ENCODE data around the gene PIAS4.

DNA sequence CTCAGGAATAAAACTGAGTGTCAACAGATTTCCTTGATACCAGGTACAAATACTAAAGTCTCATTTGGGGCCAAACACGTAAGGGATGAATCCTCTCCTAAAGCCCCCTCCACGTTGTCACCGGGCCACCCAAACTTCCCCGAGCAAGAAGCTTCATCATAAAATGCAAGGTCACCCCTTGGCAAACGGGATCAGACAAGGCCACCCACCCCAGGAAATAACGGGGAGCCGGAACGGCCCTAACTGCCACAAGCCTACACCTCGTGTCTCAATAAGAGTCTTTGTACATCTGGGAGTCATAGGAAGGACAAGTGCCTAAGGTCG is 23.0 kb upstream of the PIAS4 start:
- TF ChIP-seq ZNF24 (tag by site-specific recombination; IDR thresholded peaks at IDR 0.05) (no peak), KLF16 (tag by site-specific recombination; IDR thresholded peaks at IDR 0.05) (no peak), YY1 (tag by site-specific recombination; IDR thresholded peaks at IDR 0.05) (no peak), ZBTB7A (tag by site-specific recombination; IDR thresholded peaks at IDR 0.05; ENCODE audit: low read depth) (no peak), ZNF138 (tag by site-specific recombination; IDR thresholded peaks at IDR 0.05; ENCODE audit: borderline replicate concordance) (no peak), ZNF274 (IDR thresholded peaks at IDR 0.05; ENCODE audit: low read length) (no peak), ZNF274 (tag by site-specific recombination; IDR thresholded peaks at IDR 0.05; ENCODE audit: borderline replicate concordance) (no peak), ZNF776 (tag by site-specific recombination; IDR thresholded peaks at IDR 0.05; ENCODE audit: borderline replicate concordance) (no peak)
- TF ChIP-seq, protein P1, sequence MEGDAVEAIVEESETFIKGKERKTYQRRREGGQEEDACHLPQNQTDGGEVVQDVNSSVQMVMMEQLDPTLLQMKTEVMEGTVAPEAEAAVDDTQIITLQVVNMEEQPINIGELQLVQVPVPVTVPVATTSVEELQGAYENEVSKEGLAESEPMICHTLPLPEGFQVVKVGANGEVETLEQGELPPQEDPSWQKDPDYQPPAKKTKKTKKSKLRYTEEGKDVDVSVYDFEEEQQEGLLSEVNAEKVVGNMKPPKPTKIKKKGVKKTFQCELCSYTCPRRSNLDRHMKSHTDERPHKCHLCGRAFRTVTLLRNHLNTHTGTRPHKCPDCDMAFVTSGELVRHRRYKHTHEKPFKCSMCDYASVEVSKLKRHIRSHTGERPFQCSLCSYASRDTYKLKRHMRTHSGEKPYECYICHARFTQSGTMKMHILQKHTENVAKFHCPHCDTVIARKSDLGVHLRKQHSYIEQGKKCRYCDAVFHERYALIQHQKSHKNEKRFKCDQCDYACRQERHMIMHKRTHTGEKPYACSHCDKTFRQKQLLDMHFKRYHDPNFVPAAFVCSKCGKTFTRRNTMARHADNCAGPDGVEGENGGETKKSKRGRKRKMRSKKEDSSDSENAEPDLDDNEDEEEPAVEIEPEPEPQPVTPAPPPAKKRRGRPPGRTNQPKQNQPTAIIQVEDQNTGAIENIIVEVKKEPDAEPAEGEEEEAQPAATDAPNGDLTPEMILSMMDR (tag by site-specific recombination; IDR thresholded peaks at IDR 0.05): no peak
- TF ChIP-seq, protein P2, sequence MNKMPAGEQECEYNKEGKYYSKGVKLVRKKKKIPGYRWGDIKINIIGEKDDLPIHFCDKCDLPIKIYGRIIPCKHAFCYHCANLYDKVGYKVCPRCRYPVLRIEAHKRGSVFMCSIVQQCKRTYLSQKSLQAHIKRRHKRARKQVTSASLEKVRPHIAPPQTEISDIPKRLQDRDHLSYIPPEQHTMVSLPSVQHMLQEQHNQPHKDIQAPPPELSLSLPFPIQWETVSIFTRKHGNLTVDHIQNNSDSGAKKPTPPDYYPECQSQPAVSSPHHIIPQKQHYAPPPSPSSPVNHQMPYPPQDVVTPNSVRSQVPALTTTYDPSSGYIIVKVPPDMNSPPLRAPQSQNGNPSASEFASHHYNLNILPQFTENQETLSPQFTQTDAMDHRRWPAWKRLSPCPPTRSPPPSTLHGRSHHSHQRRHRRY (tag by site-specific recombination; IDR thresholded peaks at IDR 0.05): no peak

Data from HEK293 (cell line).